Brain microvascular endothelial cell (primary cell): Measurements from ENCODE around the gene NINJ2.

Experiments
- DNase-seq: peaks from one replicate; pipeline ENCODE4 v3.0.0-alpha.2; 2020
- H3K27ac ChIP-seq: fragments of 250-450 bp; sonication (Bioruptor Pico); 2 replicates; pipeline ENCODE4 v1.5.1; 2020; ENCODE audit warnings: mild to moderate bottlenecking, moderate library complexity
- H3K27me3 ChIP-seq: fragments of 250-450 bp; sonication (Bioruptor Pico); replicated peaks from 2 replicates; pipeline ENCODE4 v1.5.1; 2020; ENCODE audit warnings: mild to moderate bottlenecking
- H3K36me3 ChIP-seq: fragments of 250-450 bp; sonication (Bioruptor Pico); replicated peaks from 2 replicates; pipeline ENCODE4 v1.5.1; 2020; ENCODE audit warnings: mild to moderate bottlenecking
- H3K4me3 ChIP-seq: 2 replicates; pipeline ENCODE4 v1.5.1; 2011; ENCODE audit warnings: low read depth, mild to moderate bottlenecking, control low read depth, low read length, moderate library complexity
- in situ Hi-C: cut with HindIII; loops from 2 replicates; pipeline ENCODE4 v1.10.0; 2017; ENCODE audit warnings: low sequenced_read_pairs, low pct_ligation_motif_present
- TF ChIP-seq, protein P1 (sequence below): IDR thresholded peaks from 2 replicates; pipeline ENCODE4 v1.5.1; 2011; ENCODE audit warnings: low read depth, mild to moderate bottlenecking, moderate library complexity, low read length, control low read depth, inconsistent platforms; ENCODE audit errors: missing control alignments

The NINJ2 gene

DNA sequence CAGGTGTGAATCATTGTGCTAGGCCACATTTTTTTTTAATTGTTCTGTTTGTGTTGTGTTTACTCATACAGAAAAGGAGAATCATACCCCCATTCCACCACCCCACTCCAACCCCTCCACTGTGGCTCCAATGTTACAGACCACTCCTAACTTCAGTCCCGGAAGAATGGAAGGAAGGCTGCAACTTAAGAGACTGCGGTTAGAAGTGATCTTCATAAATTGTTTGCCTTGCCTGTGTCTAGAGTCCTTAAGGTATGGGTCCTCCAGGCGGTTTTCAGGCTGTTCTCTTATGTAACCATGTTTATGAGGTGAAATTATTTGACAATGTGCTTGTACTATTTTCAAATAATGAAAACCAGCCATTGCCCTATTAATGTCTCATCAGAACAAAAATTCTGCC, 22.5 kb downstream of the NINJ2 start:
- TF ChIP-seq, protein P1, sequence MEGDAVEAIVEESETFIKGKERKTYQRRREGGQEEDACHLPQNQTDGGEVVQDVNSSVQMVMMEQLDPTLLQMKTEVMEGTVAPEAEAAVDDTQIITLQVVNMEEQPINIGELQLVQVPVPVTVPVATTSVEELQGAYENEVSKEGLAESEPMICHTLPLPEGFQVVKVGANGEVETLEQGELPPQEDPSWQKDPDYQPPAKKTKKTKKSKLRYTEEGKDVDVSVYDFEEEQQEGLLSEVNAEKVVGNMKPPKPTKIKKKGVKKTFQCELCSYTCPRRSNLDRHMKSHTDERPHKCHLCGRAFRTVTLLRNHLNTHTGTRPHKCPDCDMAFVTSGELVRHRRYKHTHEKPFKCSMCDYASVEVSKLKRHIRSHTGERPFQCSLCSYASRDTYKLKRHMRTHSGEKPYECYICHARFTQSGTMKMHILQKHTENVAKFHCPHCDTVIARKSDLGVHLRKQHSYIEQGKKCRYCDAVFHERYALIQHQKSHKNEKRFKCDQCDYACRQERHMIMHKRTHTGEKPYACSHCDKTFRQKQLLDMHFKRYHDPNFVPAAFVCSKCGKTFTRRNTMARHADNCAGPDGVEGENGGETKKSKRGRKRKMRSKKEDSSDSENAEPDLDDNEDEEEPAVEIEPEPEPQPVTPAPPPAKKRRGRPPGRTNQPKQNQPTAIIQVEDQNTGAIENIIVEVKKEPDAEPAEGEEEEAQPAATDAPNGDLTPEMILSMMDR: no peak
- H3K4me3 ChIP-seq: no peak overlapping the region
- no peaks in the 10 kb centered on the region for H3K27me3 ChIP-seq
- no peaks in the 10 kb centered on the region for H3K36me3 ChIP-seq
- H3K27ac ChIP-seq: no peak overlapping the region
- no peak for DNase-seq
- in situ Hi-C loops: no loop called here

DNA sequence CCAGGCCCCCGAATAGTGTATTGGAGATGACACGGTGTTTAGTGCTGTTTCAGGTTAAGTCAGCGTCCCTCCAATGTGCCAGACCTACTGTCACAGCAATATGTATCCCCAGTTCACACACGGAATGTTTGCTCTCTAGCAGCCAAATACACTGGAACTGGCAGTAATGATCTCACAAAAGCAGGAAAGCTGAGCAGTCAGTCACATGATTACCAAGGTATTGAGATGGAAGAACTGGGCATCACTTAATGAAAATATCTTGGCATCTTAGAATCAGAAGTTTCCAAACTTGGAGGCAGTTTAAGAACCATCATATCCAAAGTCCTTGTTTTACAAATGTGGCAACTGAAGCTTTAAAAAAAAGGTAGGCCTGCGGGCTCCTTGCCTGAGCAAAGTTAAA, 23.3 kb downstream of the NINJ2 start:
- no peak for DNase-seq
- H3K27ac ChIP-seq: no peak overlapping the region
- in situ Hi-C loops: no loop called here
- TF ChIP-seq, protein P1: no peak
- no peaks in the 10 kb centered on the region for H3K27me3 ChIP-seq
- no peak overlapping the region for H3K4me3 ChIP-seq
- H3K36me3 ChIP-seq: no peaks in the 10 kb centered on the region

DNA sequence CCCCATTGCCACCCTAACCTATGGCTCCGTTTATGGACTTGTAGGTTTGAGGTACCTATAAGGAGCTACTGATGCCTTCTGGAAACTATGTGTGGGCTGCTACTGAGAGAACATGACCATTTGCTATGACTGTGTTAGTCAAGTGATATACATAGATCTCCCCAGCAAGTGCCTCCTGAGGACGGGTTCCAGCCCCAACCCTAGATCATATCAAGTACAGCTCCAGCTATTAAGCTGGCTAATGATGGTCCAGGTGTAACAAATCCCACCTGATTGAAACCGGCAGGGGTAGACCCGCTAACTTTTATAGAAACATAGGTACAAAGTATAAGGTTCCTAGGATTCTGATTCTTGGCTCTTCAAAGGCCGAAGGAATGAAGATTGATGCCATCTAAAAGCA, 23.7 kb downstream of the NINJ2 start:
- no peak for DNase-seq
- H3K36me3 ChIP-seq: no peaks in the 10 kb centered on the region
- no peaks in the 10 kb centered on the region for H3K27me3 ChIP-seq
- TF ChIP-seq, protein P1: no peak
- H3K4me3 ChIP-seq: no peak overlapping the region
- no peak overlapping the region for H3K27ac ChIP-seq
- in situ Hi-C loops: no loop called here

DNA sequence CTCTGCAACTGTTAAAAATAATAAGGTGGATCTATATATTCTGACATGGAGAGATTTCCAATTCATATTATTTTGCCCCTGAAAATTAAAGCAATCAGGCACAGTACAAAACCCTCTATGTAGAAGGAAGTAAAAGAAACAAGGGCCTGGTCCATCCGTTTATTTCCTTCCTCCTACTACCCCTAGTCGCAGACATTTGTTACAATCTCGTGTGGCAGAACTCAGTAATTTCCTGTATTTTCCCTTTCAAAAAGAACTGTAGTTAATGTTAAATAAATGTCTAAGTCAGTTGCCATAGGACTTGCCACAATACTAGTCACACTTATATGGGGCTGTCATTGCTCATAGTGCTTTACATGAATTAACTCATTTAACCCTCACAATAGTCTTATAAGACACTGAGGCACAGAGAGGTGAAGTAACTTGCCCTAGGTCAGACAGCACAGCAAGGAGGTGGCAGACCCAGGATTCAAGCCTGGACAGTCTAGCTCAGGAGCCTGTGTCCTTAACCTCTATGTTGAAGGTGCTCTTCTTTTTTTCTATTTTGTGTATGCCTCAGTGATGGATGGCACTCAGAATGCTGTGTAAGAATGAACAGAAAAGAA, 24.2 kb downstream of the NINJ2 start:
- in situ Hi-C loops: no loop called here
- DNase-seq: no peak
- H3K27ac ChIP-seq: no peak overlapping the region

DNA sequence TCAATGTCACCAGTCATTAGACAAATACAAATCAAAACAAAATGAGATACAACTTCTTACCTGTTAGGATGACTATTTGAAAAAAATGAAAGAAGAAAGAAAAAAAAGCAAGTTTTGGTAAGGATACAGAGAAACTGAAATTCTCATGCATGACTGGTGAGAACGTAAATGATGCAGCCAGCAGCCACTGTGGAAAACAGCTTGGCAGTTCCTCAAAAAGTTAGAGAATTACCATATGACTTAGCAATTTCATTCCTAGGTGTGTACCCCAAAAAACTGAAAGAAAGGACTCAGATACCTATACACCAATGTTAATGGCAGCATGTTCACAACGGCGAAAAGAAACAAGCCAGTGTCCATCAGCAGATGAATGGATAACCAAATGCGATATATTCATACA, 26.6 kb downstream of the NINJ2 start:
- no peak for DNase-seq

More for the DNA sequence above, 24.2 kb downstream of the NINJ2 start:
- H3K36me3 ChIP-seq: no peaks in the 10 kb centered on the region
- TF ChIP-seq, protein P1: no peak
- no peaks in the 10 kb centered on the region for H3K27me3 ChIP-seq
- H3K4me3 ChIP-seq: no peak overlapping the region

More for the DNA sequence above, 26.6 kb downstream of the NINJ2 start:
- in situ Hi-C loops: no loop called here
- TF ChIP-seq, protein P1: no peak
- Histone ChIP-seq H3K27me3 (no peaks in the 10 kb centered on the region), H3K4me3 (no peak overlapping the region), H3K36me3 (no peaks in the 10 kb centered on the region), H3K27ac (no peak overlapping the region)
